Measurements from ENCODE around the gene ECM2. TPM values are rescaled to one million over a fixed set of nuclear protein-coding genes. Genes with fewer than 3 reads are reported as not detected.
A peak's percentile ranks its signal among the peaks of the same experiment; 100 is the strongest.

ECM2 gene
- total RNA-seq, 4 donors from 2014 or later: 9.6 to 20.1 (median 12.1) TPM

DNA sequence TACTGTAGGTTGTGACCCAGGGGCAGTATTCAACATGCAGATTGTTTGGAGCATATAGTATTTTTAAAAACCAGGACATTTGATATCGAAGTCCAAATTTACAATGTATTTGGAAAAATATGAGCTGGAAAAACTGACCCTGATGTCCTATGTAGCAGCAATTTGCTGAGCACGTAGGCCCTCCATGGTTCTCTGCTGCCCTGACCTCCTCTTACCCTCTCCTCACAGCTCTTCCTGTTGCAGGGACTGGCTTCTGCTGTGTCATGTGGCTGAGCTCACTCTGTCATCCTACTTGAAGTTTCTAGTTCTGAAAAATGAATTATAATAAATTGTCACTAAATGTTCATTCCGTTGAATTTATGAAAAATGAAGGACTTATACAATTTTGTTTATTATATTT lies 49.4 kb downstream of the ECM2 start:
- no peak for TF ChIP-seq POLR2A (IDR thresholded peaks at IDR 0.05)
- no peaks in the 10 kb centered on the region for H3K9me3 ChIP-seq
- H3K4me1 ChIP-seq: no peaks in the 10 kb centered on the region
- H3K27ac ChIP-seq: no peak overlapping the region
- no peaks in the 10 kb centered on the region for H3K27me3 ChIP-seq
- DNase-seq: no peak
- H3K36me3 ChIP-seq: no peaks in the 10 kb centered on the region
- H3K4me3 ChIP-seq: no peak overlapping the region

DNA sequence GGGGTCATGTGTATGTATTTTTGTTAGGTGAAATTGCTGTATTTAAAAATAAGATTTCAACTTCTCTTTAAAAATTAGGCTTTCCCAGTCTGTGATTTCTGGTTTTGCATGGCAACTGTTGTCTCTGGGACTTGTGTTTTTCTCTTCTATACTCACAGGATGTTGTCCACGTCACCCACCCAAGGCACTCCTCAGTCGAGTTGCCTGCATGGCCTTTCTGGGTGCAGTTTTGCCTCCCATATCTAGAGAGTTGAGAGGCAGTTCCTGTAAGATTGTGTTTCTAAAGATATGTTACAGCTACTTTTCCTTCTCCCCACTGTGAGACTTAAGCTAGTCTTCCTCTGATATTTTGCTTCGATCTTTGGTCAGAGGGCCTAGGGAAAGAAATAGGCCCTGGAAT lies 51.2 kb downstream of the ECM2 start:
- no peaks in the 10 kb centered on the region for H3K4me1 ChIP-seq
- DNase-seq: no peak
- H3K9me3 ChIP-seq: no peaks in the 10 kb centered on the region
- H3K27ac ChIP-seq: peak overlapping the region in 1 of 4 donors; percentile 74
- no peak overlapping the region for H3K4me3 ChIP-seq
- H3K27me3 ChIP-seq: no peaks in the 10 kb centered on the region
- TF ChIP-seq, protein P1, sequence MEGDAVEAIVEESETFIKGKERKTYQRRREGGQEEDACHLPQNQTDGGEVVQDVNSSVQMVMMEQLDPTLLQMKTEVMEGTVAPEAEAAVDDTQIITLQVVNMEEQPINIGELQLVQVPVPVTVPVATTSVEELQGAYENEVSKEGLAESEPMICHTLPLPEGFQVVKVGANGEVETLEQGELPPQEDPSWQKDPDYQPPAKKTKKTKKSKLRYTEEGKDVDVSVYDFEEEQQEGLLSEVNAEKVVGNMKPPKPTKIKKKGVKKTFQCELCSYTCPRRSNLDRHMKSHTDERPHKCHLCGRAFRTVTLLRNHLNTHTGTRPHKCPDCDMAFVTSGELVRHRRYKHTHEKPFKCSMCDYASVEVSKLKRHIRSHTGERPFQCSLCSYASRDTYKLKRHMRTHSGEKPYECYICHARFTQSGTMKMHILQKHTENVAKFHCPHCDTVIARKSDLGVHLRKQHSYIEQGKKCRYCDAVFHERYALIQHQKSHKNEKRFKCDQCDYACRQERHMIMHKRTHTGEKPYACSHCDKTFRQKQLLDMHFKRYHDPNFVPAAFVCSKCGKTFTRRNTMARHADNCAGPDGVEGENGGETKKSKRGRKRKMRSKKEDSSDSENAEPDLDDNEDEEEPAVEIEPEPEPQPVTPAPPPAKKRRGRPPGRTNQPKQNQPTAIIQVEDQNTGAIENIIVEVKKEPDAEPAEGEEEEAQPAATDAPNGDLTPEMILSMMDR (IDR thresholded peaks at IDR 0.05): no peak
- no peak for TF ChIP-seq POLR2A (IDR thresholded peaks at IDR 0.05)
- H3K36me3 ChIP-seq: no peaks in the 10 kb centered on the region

DNA sequence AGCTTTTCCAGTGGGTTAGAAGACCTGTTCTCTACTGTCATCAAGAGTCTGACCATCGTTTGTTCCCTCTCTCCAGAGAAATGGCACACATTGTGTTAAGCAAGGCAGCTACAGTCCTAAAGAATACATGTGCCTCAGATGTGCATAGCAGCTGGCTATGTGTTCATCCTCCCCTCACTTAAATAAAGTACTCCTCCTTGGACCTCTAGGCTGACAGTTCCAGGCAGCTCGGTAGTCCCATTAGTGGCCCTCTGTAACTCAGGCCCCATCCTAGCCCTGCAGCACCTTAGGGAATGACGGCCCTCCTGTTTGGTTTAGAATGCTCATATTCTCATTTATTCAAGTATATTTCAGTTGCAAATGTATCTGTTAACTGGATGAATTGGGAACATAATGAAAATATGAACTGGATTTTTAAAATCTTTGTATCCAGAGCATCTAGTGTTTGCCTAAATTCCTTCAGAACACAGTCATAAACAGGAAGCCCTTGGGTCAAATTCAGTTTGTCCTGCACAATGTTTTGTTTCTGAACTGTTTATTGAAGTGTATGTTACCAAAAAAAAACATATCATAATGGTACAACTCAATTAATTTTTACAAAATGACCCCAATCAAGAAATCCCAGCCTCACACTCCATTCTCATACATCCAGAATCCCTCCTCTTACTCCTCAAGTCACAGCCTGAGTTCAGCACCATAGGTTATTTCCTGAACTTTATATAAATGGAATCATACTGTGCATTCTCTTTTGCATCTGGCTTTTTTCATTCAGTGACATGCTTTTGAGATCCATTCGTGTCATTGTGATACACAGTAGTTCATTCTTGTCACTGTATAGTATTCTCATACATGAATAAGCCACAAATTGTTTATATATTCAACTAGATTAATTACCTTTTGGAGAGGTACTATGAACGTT lies 51.9 kb downstream of the ECM2 start:
- TF ChIP-seq POLR2A (IDR thresholded peaks at IDR 0.05): no peak
- TF ChIP-seq, protein P1 (IDR thresholded peaks at IDR 0.05): no peak
- Histone ChIP-seq H3K4me3 (no peak overlapping the region), H3K36me3 (no peaks in the 10 kb centered on the region), H3K9me3 (no peaks in the 10 kb centered on the region), H3K27ac (peak overlapping the region in 2 of 4 donors; percentile 26 to 74), H3K27me3 (no peaks in the 10 kb centered on the region), H3K4me1 (no peaks in the 10 kb centered on the region)
- DNase-seq: no peak

DNA sequence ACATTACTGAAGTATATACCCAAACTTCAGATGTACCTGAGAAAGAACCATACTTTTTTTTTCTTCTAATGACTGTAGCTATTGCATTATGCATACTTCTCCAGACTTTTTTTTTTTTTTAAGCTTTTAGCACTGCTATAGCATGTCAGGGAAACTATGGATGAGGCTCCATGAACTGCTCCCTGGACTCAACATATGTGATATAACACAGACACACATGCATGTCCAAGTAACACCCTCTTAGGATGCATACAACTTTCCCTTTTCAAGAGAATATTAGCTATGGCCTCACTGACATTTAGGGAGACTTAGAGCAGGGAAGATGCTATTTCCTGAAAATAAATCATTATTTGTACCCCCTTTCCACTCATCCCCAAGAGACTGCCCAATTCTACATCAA lies 53.0 kb downstream of the ECM2 start:
- no peak for DNase-seq
- no peaks in the 10 kb centered on the region for H3K9me3 ChIP-seq
- H3K36me3 ChIP-seq: no peaks in the 10 kb centered on the region
- H3K4me1 ChIP-seq: no peaks in the 10 kb centered on the region
- H3K27ac ChIP-seq: peak overlapping the region in 1 of 4 donors; percentile 74
- H3K27me3 ChIP-seq: no peaks in the 10 kb centered on the region
- TF ChIP-seq, protein P1 (IDR thresholded peaks at IDR 0.05): no peak
- no peak for TF ChIP-seq POLR2A (IDR thresholded peaks at IDR 0.05)
- H3K4me3 ChIP-seq: no peak overlapping the region

DNA sequence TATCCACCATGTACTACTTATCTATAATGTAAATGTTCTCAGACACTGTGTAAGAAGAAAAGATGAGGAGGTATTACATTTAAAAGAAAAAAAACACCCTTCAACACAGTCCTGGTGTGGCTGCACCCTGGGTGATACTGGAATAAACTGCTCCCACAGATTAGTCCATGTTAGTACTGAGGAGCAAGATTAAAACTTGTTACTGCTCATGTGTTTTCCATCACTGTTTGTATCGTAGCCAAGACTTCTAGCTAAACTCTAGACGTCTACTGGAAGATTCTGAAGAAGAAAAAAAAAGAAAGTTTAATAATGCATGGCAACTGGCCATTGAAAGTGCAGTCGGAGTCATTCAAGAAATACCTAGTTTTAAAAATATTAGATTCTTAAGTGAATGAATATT lies 53.5 kb downstream of the ECM2 start, which contains the start of gene ASPN:
Gene ASPN (minus strand): TSS at position 178 of the 400 bp plus-strand sequence.
- no peak for TF ChIP-seq POLR2A (IDR thresholded peaks at IDR 0.05)
- TF ChIP-seq, protein P1 (IDR thresholded peaks at IDR 0.05): no peak
- H3K4me3 ChIP-seq: peak within 1 kb of the TSS in 1 of 4 donors; percentile 9

DNA sequence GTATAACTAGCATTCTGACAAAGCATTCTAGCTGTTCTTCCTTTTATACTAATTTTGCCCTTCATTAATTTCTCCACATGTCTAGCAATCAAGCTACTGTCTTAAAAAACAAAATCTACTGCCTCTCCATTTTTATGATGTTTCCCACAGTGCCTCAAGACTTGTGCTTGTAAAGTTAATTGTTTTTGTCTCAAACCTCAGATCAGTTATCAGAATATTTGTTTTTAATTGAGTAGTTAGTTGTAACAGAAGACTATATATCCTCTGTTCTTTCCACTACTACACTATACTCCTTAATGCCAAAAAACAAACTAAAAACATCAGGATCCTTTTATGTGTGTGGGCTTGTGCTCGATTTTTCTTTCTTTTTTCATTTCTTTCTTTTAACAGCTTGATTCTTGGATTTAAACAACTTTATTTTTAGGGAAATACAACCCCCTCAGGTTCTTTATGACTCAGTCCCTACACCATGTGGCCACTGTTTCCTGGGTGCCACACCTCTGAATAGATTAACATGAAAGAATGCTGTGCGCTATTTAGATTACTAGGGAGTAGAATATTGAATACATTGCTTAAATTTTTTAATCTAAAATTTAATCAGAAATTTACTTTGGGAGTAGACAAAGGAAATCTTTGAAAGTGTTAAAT lies 54.7 kb downstream of the ECM2 start:
- H3K4me3 ChIP-seq: peak overlapping the region in 1 of 4 donors; percentile 9
- no peak for DNase-seq
- TF ChIP-seq, protein P1 (IDR thresholded peaks at IDR 0.05): no peak
- no peak for TF ChIP-seq POLR2A (IDR thresholded peaks at IDR 0.05)
- no peaks in the 10 kb centered on the region for H3K4me1 ChIP-seq
- H3K27ac ChIP-seq: peak overlapping the region in 2 of 4 donors; percentile 63 to 74
- H3K27me3 ChIP-seq: no peaks in the 10 kb centered on the region
- H3K9me3 ChIP-seq: no peaks in the 10 kb centered on the region
- H3K36me3 ChIP-seq: no peaks in the 10 kb centered on the region

More for the DNA sequence above, 53.5 kb downstream of the ECM2 start, which contains the start of gene ASPN:
- DNase-seq: no peak
- H3K9me3 ChIP-seq: no peaks in the 10 kb centered on the region
- H3K4me1 ChIP-seq: no peaks in the 10 kb centered on the region
- H3K27ac ChIP-seq: peak within 1 kb of the TSS in 2 of 4 donors; percentile 26 to 74
- H3K36me3 ChIP-seq: no peaks in the 10 kb centered on the region
- no peaks in the 10 kb centered on the region for H3K27me3 ChIP-seq

Measured in Peyer's patch (tissue), 4 donors.